ENCODE data around the gene TSHZ1. TPM values are rescaled to one million over a fixed set of nuclear protein-coding genes. Genes with fewer than 3 reads are reported as not detected.
A peak's percentile ranks its signal among the peaks of the same experiment; 100 is the strongest.

Gene TSHZ1
- total RNA-seq, 1 experiment from 2014 or later: 9.7 TPM

DNA sequence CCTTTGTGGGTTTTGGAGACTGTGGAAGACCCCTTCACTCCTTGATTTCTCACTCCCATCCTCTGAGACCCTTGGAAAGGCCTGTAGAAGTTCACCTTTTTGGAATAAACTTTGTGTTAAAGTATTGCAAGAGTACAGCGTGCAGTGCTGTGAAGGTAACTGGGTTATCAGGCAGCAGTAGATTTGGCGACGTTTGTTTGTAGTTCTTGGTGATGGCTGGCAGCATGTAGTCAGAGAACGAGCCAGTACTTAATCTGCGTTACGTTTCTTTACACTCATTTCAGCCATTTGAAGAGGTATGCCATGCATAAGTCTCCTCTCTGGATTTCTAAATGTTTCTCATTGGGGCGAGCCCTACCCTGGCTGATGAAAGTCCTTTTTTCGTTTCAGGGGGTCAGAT is 64.6 kb downstream of the TSHZ1 start:
- peaks cover 5% of the 10 kb centered on the region for H3K4me1 Mint-ChIP-seq (ENCODE audit: insufficient read depth, unreplicated experiment)
- H3K27ac Mint-ChIP-seq (ENCODE audit: low read depth, unreplicated experiment): no peak overlapping the region
- DNase-seq (ENCODE audit: unreplicated experiment): no peak
- no peaks in the 10 kb centered on the region for H3K9me3 Mint-ChIP-seq (ENCODE audit: unreplicated experiment)
- intact Hi-C loops (cut with micrococcal nuclease): no loop called here
- H3K27me3 Mint-ChIP-seq (ENCODE audit: insufficient read depth, unreplicated experiment): no peaks in the 10 kb centered on the region
- H3K4me3 Mint-ChIP-seq (ENCODE audit: unreplicated experiment): no peak overlapping the region
- POLR2A ChIA-PET: no interaction called here
- TF ChIP-seq, protein P1, sequence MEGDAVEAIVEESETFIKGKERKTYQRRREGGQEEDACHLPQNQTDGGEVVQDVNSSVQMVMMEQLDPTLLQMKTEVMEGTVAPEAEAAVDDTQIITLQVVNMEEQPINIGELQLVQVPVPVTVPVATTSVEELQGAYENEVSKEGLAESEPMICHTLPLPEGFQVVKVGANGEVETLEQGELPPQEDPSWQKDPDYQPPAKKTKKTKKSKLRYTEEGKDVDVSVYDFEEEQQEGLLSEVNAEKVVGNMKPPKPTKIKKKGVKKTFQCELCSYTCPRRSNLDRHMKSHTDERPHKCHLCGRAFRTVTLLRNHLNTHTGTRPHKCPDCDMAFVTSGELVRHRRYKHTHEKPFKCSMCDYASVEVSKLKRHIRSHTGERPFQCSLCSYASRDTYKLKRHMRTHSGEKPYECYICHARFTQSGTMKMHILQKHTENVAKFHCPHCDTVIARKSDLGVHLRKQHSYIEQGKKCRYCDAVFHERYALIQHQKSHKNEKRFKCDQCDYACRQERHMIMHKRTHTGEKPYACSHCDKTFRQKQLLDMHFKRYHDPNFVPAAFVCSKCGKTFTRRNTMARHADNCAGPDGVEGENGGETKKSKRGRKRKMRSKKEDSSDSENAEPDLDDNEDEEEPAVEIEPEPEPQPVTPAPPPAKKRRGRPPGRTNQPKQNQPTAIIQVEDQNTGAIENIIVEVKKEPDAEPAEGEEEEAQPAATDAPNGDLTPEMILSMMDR (IDR thresholded peaks at IDR 0.05; ENCODE audit: unreplicated experiment): no peak
- no TSS peak for BruUV-seq (replicated peaks)
- peaks cover 6% of the 10 kb centered on the region for H3K36me3 Mint-ChIP-seq (ENCODE audit: insufficient read depth, unreplicated experiment)
- CTCF ChIA-PET: no interaction called here

DNA sequence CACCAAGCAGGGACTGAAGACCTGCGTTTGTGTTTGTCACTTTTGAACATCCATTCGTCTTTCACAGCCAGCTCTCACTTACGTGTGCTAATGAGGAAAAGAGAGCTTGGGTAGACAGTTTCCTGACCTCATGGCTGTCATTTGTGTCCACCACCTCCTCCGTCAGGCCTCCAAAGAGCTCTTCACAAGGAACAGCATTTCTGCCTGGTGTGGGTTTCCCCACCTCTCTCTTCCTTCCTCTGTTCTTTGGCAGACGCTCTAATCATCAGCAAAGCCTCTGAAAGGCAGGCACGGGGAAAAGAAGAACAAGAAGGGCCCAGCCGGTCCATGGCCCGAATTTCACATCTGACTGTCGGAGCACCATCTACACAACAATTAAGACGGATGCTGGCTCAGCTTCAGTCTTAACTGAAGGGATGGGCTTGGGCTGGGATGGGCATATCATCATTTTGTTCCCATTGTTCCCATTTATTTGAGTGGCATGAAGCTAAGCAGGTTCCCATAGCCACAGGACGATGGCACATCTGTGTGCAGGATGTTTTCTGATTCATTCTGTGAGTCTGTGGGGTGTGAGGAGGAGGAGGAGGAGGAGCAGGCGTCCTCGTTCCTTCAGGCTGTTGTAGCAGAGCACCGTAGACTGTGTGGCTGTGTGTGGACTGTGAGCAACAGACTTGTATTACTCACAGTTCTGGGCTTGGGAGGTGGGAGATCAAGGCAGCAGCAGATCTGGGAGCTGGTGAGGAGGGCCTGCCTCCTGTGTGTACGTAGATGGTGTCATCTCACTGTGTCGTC is 66.4 kb downstream of the TSHZ1 start:
- H3K36me3 Mint-ChIP-seq (ENCODE audit: insufficient read depth, unreplicated experiment): peaks cover 6% of the 10 kb centered on the region
- ChIA-PET CTCF (no interaction called here), POLR2A (no interaction called here)
- TF ChIP-seq, protein P1 (IDR thresholded peaks at IDR 0.05; ENCODE audit: unreplicated experiment): no peak
- H3K9me3 Mint-ChIP-seq (ENCODE audit: unreplicated experiment): no peaks in the 10 kb centered on the region
- DNase-seq (ENCODE audit: unreplicated experiment): peak; percentile 1
- peaks cover 12% of the 10 kb centered on the region for H3K4me1 Mint-ChIP-seq (ENCODE audit: insufficient read depth, unreplicated experiment)
- intact Hi-C loops (cut with micrococcal nuclease): no loop called here
- peak overlapping the region; percentile 19 for H3K27ac Mint-ChIP-seq (ENCODE audit: low read depth, unreplicated experiment)
- no peaks in the 10 kb centered on the region for H3K27me3 Mint-ChIP-seq (ENCODE audit: insufficient read depth, unreplicated experiment)
- no TSS peak for BruUV-seq (replicated peaks)
- H3K4me3 Mint-ChIP-seq (ENCODE audit: unreplicated experiment): no peak overlapping the region

DNA sequence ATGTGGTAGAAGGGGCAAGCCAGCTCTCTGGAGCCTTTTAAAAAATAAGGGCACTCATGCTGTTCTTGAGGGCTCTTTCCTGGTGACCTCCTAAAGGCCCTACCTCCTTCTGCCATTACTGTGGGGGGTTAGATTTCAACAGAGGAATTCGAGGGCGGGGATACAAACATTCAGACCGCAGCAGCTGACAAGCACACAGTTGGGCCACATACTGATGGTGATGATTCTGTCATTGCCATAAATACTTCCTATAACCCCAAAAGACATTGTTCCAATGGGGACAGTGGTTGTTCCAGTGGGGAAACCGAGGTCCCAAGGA is 67.0 kb downstream of the TSHZ1 start:
- CTCF ChIA-PET: no interaction called here
- no peak for DNase-seq (ENCODE audit: unreplicated experiment)
- TF ChIP-seq, protein P1 (IDR thresholded peaks at IDR 0.05; ENCODE audit: unreplicated experiment): no peak
- BruUV-seq (replicated peaks): no TSS peak
- Mint-ChIP-seq H3K4me1 (ENCODE audit: insufficient read depth, unreplicated experiment) (peaks cover 12% of the 10 kb centered on the region), H3K36me3 (ENCODE audit: insufficient read depth, unreplicated experiment) (peaks cover 6% of the 10 kb centered on the region), H3K27ac (ENCODE audit: low read depth, unreplicated experiment) (peak overlapping the region; percentile 19), H3K4me3 (ENCODE audit: unreplicated experiment) (no peak overlapping the region), H3K27me3 (ENCODE audit: insufficient read depth, unreplicated experiment) (no peaks in the 10 kb centered on the region), H3K9me3 (ENCODE audit: unreplicated experiment) (no peaks in the 10 kb centered on the region)
- POLR2A ChIA-PET: no interaction called here
- intact Hi-C loops (cut with micrococcal nuclease): no loop called here

DNA sequence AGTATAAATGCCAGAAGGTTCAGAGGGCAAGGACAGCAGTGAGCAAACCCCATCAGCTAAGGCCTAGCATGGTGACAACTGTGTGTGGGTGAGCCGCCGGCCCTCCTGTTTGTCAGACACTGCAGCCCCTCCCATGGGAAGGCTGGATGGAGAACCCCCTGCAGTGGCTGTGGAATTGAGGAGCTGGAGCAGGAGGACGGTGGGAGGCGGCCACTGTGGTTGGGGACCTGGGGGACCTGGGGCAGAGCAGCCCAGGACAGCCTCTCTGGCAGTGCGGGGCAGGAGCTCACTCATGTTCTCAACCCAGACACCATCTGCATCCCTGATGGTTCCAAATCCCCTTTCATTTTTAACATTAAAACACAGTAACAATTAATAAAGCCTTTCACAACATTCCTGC is 68.8 kb downstream of the TSHZ1 start:
- intact Hi-C loops (cut with micrococcal nuclease): no loop called here
- BruUV-seq (replicated peaks): no TSS peak
- Mint-ChIP-seq H3K4me3 (ENCODE audit: unreplicated experiment) (no peak overlapping the region), H3K27ac (ENCODE audit: low read depth, unreplicated experiment) (no peak overlapping the region), H3K4me1 (ENCODE audit: insufficient read depth, unreplicated experiment) (peaks cover 12% of the 10 kb centered on the region), H3K27me3 (ENCODE audit: insufficient read depth, unreplicated experiment) (no peaks in the 10 kb centered on the region), H3K36me3 (ENCODE audit: insufficient read depth, unreplicated experiment) (peaks cover 6% of the 10 kb centered on the region), H3K9me3 (ENCODE audit: unreplicated experiment) (no peaks in the 10 kb centered on the region)
- ChIA-PET POLR2A (no interaction called here), CTCF (interaction anchor here (0.8 kb wide), 1 partner anchor 10 kb away, joined by 4 read pairs; no protein-coding TSS in a partner anchor)
- no peak for DNase-seq (ENCODE audit: unreplicated experiment)
- TF ChIP-seq, protein P1 (IDR thresholded peaks at IDR 0.05; ENCODE audit: unreplicated experiment): no peak
